Transverse colon (tissue), 4 donors: ENCODE measurements around the gene ZFAND3.

Source experiments
- EP300 ChIP-seq: sonication (generic); formaldehyde crosslinking; IDR thresholded peaks from one replicate; pipeline ENCODE4 v1.6.1; 2017; ENCODE audit warnings: antibody characterized with exemption, low read depth
- POLR2A ChIP-seq: fragments of 450-650 bp; IDR thresholded peaks from one replicate; pipeline ENCODE4 v1.6.1; 2016; ENCODE audit warnings: antibody characterized with exemption, mild to moderate bottlenecking, moderate library complexity
- POLR2AphosphoS5 ChIP-seq, 3 donors: sonication (generic); formaldehyde crosslinking; IDR thresholded peaks; one replicate each; pipeline ENCODE4 v1.6.1; 2016; ENCODE audit warnings: antibody characterized with exemption in 3 of 3
- TF ChIP-seq, protein P1 (sequence below), 5 experiments: fragments of 200-600 bp in 3 of 5; fragments of 450-650 bp in 2 of 5; sonication (generic) in 3 of 5; IDR thresholded peaks; 1 replicate in 2 of 5; 2 replicates in 3 of 5; pipeline ENCODE4 v1.5.1; 2016 to 2017; ENCODE audit warnings: antibody characterized with exemption in 5 of 5, inconsistent platforms in 3 of 5, mild to moderate bottlenecking in 2 of 5, moderate library complexity in 1 of 5

DNA sequence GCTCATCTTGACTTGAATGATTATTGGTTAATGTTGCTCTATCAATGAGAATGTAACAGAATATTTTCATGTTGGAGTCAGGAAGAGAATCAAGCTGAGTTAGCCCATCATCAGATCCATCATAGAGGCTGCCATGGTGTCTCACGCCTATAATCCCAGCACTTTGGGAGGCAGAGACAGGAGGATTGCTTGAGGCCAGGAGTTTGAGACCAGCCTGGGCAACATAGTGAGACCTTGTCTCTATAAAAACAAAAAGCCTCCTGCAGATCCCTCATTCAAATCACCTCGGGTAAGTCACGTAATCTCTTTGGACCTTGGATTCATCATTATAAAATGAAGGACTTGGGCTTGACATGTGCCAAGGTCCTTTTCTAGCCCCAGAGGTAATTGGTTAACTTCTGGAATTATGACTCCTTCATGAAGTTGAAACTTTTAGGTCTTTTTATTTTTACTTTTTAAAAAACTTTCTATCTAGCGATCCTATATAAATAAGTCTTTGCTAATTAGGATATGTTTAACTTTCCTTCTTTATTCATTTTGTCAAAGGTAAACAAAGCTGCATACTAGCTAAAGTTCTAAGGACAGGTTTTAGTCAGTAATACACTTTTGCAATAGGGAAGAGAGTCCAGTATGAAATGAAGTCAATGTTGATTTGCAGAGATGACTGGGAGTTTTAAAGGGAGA is 110.9 kb downstream of the ZFAND3 start:
- no peak for TF ChIP-seq POLR2A
- TF ChIP-seq, protein P1, sequence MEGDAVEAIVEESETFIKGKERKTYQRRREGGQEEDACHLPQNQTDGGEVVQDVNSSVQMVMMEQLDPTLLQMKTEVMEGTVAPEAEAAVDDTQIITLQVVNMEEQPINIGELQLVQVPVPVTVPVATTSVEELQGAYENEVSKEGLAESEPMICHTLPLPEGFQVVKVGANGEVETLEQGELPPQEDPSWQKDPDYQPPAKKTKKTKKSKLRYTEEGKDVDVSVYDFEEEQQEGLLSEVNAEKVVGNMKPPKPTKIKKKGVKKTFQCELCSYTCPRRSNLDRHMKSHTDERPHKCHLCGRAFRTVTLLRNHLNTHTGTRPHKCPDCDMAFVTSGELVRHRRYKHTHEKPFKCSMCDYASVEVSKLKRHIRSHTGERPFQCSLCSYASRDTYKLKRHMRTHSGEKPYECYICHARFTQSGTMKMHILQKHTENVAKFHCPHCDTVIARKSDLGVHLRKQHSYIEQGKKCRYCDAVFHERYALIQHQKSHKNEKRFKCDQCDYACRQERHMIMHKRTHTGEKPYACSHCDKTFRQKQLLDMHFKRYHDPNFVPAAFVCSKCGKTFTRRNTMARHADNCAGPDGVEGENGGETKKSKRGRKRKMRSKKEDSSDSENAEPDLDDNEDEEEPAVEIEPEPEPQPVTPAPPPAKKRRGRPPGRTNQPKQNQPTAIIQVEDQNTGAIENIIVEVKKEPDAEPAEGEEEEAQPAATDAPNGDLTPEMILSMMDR (IDR thresholded peaks at IDR 0.05), result no peak
- no peak for TF ChIP-seq POLR2AphosphoS5 (IDR thresholded peaks at IDR 0.05)
- no peak for TF ChIP-seq EP300
